A549 (cell line): Measurements from ENCODE around the gene STAP2.

ENCODE experiments used
- CBX2 ChIP-seq: fragments of 200-600 bp; sonication (generic); IDR thresholded peaks from 2 replicates; pipeline ENCODE4 v1.6.1; 2016; ENCODE audit warnings: low read depth, mild to moderate bottlenecking, borderline replicate concordance
- MYC ChIP-seq: IDR thresholded peaks from 2 replicates; pipeline ENCODE4 v1.6.1; 2012; ENCODE audit warnings: mild to moderate bottlenecking, inconsistent platforms, low read length, improper control_type of control experiment, borderline replicate concordance
- SREBF2 ChIP-seq: fragments of 450-650 bp; IDR thresholded peaks from 2 replicates; pipeline ENCODE4 v1.6.1; 2014; ENCODE audit warnings: mild to moderate bottlenecking, moderate library complexity
- TP53 ChIP-seq: fragments of 250-450 bp; sonication (Bioruptor Pico); IDR thresholded peaks from 2 replicates; pipeline ENCODE4 v1.5.0; 2021; ENCODE audit warnings: mild to moderate bottlenecking, moderate library complexity
- TF ChIP-seq, protein P1 (sequence below): fragments of 150-350 bp; IDR thresholded peaks from 2 replicates; pipeline ENCODE4 v1.6.1; 2014; ENCODE audit warnings: low read depth, mild to moderate bottlenecking, low read length
- TF ChIP-seq, protein P2 (sequence below): fragments of >200 bp; sonication (Bioruptor Twin); formaldehyde crosslinking; IDR thresholded peaks from 3 replicates; pipeline ENCODE4 v1.5.1; 2016

DNA sequence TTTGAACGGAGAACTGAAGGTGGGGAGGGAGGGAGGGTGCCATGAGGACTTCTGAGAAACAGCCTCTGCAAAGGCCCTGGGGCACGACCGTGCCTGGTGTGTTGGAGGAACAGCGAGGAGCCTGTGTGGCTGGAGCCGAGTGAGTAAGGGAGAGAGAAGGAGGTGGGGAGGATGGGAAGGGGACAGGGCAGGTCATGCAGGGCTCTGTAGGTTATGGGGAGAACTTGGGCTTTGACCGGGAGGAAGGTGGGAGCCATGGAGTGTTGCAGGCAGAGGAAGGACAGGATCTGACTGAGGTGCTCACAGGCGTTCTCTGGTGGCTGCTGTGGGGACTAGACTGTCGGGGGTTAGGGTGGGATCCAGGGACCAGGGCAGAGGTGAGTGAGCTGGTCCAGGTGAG is 11.5 kb upstream of the STAP2 start:
- TF ChIP-seq MYC (no peak), SREBF2 (no peak), TP53 (CRISPR knock-in tag) (no peak), CBX2 (no peak)
- TF ChIP-seq, protein P1, sequence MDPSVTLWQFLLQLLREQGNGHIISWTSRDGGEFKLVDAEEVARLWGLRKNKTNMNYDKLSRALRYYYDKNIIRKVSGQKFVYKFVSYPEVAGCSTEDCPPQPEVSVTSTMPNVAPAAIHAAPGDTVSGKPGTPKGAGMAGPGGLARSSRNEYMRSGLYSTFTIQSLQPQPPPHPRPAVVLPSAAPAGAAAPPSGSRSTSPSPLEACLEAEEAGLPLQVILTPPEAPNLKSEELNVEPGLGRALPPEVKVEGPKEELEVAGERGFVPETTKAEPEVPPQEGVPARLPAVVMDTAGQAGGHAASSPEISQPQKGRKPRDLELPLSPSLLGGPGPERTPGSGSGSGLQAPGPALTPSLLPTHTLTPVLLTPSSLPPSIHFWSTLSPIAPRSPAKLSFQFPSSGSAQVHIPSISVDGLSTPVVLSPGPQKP, result no peak
- TF ChIP-seq, protein P2, sequence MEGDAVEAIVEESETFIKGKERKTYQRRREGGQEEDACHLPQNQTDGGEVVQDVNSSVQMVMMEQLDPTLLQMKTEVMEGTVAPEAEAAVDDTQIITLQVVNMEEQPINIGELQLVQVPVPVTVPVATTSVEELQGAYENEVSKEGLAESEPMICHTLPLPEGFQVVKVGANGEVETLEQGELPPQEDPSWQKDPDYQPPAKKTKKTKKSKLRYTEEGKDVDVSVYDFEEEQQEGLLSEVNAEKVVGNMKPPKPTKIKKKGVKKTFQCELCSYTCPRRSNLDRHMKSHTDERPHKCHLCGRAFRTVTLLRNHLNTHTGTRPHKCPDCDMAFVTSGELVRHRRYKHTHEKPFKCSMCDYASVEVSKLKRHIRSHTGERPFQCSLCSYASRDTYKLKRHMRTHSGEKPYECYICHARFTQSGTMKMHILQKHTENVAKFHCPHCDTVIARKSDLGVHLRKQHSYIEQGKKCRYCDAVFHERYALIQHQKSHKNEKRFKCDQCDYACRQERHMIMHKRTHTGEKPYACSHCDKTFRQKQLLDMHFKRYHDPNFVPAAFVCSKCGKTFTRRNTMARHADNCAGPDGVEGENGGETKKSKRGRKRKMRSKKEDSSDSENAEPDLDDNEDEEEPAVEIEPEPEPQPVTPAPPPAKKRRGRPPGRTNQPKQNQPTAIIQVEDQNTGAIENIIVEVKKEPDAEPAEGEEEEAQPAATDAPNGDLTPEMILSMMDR, result no peak
